ENCODE measurements around the gene TEKT1.
"Not testable (repeated sequence)": the region's sequence is repeated elsewhere in the genome, so short reads cannot be mapped to it uniquely, and the experiment has no call there.

The TEKT1 gene

GRCh38 chr17:6831661-6832263 lies at the start of gene TEKT1:
Gene TEKT1, minus strand, starts transcription at chr17:6831729. Its CDS starts 1,353 bp downstream, at chr17:6830376.
- DNase-seq (ENCODE audit: low read depth, low spot score), result peak; percentile 92

- not testable (repeated sequence) for DNase-seq (ENCODE audit: low read depth, low spot score)
These were observed 47.9 kb upstream of the TEKT1 start for GRCh38 chr17:6879221-6879975.

GRCh38 chr17:6875276-6875675 lies 43.7 kb upstream of the TEKT1 start:
- not testable (repeated sequence) for DNase-seq (ENCODE audit: low read depth, low spot score)

- DNase-seq (ENCODE audit: low read depth, low spot score), result no peak
These were observed 41.4 kb upstream of the TEKT1 start for GRCh38 chr17:6872936-6873335.

- no peak for DNase-seq (ENCODE audit: low read depth, low spot score)
These were observed 39.3 kb upstream of the TEKT1 start for GRCh38 chr17:6870841-6871240.

GRCh38 chr17:6868582-6868981 lies 37.1 kb upstream of the TEKT1 start:
- DNase-seq (ENCODE audit: low read depth, low spot score), result no peak

GRCh38 chr17:6867849-6868248 lies 36.3 kb upstream of the TEKT1 start:
- DNase-seq (ENCODE audit: low read depth, low spot score), result no peak

GRCh38 chr17:6862825-6863224 lies 31.3 kb upstream of the TEKT1 start:
- DNase-seq (ENCODE audit: low read depth, low spot score), result no peak

- DNase-seq (ENCODE audit: low read depth, low spot score), result no peak
These were observed 30.6 kb upstream of the TEKT1 start for GRCh38 chr17:6862122-6862521.

- no peak for DNase-seq (ENCODE audit: low read depth, low spot score)
These were observed 26.4 kb upstream of the TEKT1 start for GRCh38 chr17:6857904-6858303.

- DNase-seq (ENCODE audit: low read depth, low spot score), result no peak
These were observed 25.8 kb upstream of the TEKT1 start for GRCh38 chr17:6857336-6857735.

GRCh38 chr17:6856051-6856450 lies 24.5 kb upstream of the TEKT1 start:
- no peak for DNase-seq (ENCODE audit: low read depth, low spot score)

GRCh38 chr17:6853764-6854442 lies 22.4 kb upstream of the TEKT1 start:
- peak; percentile 54 for DNase-seq (ENCODE audit: low read depth, low spot score)

GRCh38 chr17:6848545-6849179 lies 17.1 kb upstream of the TEKT1 start:
- not testable (repeated sequence) for DNase-seq (ENCODE audit: low read depth, low spot score)

- not testable (repeated sequence) for DNase-seq (ENCODE audit: low read depth, low spot score)
These were observed 14.6 kb upstream of the TEKT1 start for GRCh38 chr17:6846138-6846537.

GRCh38 chr17:6844406-6844805 lies 12.9 kb upstream of the TEKT1 start:
- DNase-seq (ENCODE audit: low read depth, low spot score), result not testable (repeated sequence)

- no peak for DNase-seq (ENCODE audit: low read depth, low spot score)
These were observed 11.8 kb upstream of the TEKT1 start for GRCh38 chr17:6843241-6843880.

GRCh38 chr17:6841769-6842168 lies 10.2 kb upstream of the TEKT1 start:
- DNase-seq (ENCODE audit: low read depth, low spot score), result not testable (repeated sequence)

GRCh38 chr17:6830383-6830986 lies 1.0 kb downstream of the TEKT1 start:
- no peak for DNase-seq (ENCODE audit: low read depth, low spot score)

GRCh38 chr17:6823011-6823442 lies 8.5 kb downstream of the TEKT1 start:
- DNase-seq (ENCODE audit: low read depth, low spot score), result no peak

- no peak for DNase-seq (ENCODE audit: low read depth, low spot score)
These were observed 12.6 kb downstream of the TEKT1 start for GRCh38 chr17:6818938-6819337.

Measured in ELF-1 (cell line).